CD4-positive, alpha-beta T cell (primary cell): ENCODE data around the gene SECISBP2L. TPM values are rescaled to one million over a fixed set of nuclear protein-coding genes. Genes with fewer than 3 reads are reported as not detected.

ENCODE experiments used
- ATAC-seq: fragments of 200-7000 bp; cut with Tn5 transposase; one replicate; pipeline ENCODE4 v1.10.0; 2022; ENCODE audit warnings: mild to moderate bottlenecking; ENCODE audit not compliant: poor library complexity
- CTCF ChIA-PET: fragments of 350-600 bp; sonication (Branson Sonifier 250); formaldehyde crosslinking; loops from one replicate; lab custom pipeline; 2021; ENCODE audit warnings: antibody characterized with exemption, inconsistent platforms; lab: Charles Lee
- POLR2A ChIA-PET: fragments of 350-600 bp; sonication (Branson Sonifier 250); formaldehyde crosslinking; loops from one replicate; lab custom pipeline; 2021; ENCODE audit warnings: antibody characterized with exemption, inconsistent platforms; lab: Charles Lee
- DNase-seq, 14 experiments: peaks; one replicate each; pipeline ENCODE4 v3.0.0-alpha.2; 2013 to 2020; ENCODE audit warnings: mixed read lengths in 2 of 14
- H3K27ac ChIP-seq, 2 donors: one replicate each; pipeline versions ENCODE4 v1.5.1 to v1.7.0; 2013; ENCODE audit warnings: low read length in 2 of 2, low read depth in 1 of 2, mild to moderate bottlenecking in 1 of 2
- H3K27me3 ChIP-seq, 2 experiments: 1 replicate in 1 of 2; 2 replicates in 1 of 2; pipeline versions ENCODE4 v1.6.1 to v1.7.0; 2013; ENCODE audit warnings: low read length in 2 of 2, control low read depth in 1 of 2, mild to moderate bottlenecking in 1 of 2, moderate library complexity in 1 of 2; ENCODE audit not compliant: insufficient read depth in 2 of 2, control insufficient read depth in 1 of 2
- H3K36me3 ChIP-seq: one replicate; pipeline ENCODE4 v1.6.1; 2013; ENCODE audit warnings: low read length, control low read depth; ENCODE audit not compliant: insufficient read depth
- H3K4me1 ChIP-seq: one replicate; pipeline ENCODE4 v1.6.1; 2013; ENCODE audit warnings: low read length, control low read depth; ENCODE audit not compliant: insufficient read depth
- H3K4me3 ChIP-seq: one replicate; pipeline ENCODE4 v1.5.1; 2013; ENCODE audit warnings: mild to moderate bottlenecking, low read length, moderate library complexity
- H3K9me3 ChIP-seq, 2 experiments: 1 replicate in 1 of 2; 2 replicates in 1 of 2; pipeline versions ENCODE4 v1.6.1 to v1.7.0; 2013; ENCODE audit warnings: low read length in 2 of 2, mild to moderate bottlenecking in 2 of 2, control low read depth in 1 of 2, moderate library complexity in 1 of 2; ENCODE audit not compliant: control insufficient read depth in 1 of 2, insufficient read depth in 1 of 2
- H3K27ac Mint-ChIP-seq: one replicate; pipeline ENCODE4 v1.8.0; 2020; ENCODE audit warnings: mixed read lengths
- H3K27me3 Mint-ChIP-seq: one replicate; pipeline ENCODE4 v1.8.0; 2021; ENCODE audit warnings: mixed read lengths
- H3K36me3 Mint-ChIP-seq: one replicate; pipeline ENCODE4 v1.8.0; 2021; ENCODE audit warnings: low read depth, mixed read lengths
- H3K4me1 Mint-ChIP-seq: one replicate; pipeline ENCODE4 v1.8.0; 2021; ENCODE audit warnings: low read depth, mixed read lengths
- H3K4me3 Mint-ChIP-seq: one replicate; pipeline ENCODE4 v1.8.0; 2020; ENCODE audit warnings: mild to moderate bottlenecking, mixed read lengths
- H3K9me3 Mint-ChIP-seq: one replicate; pipeline ENCODE4 v1.8.0; 2020; ENCODE audit warnings: mixed read lengths
- CTCF ChIP-seq: fragments of 200-600 bp; IDR thresholded peaks from one replicate; pipeline ENCODE4 v1.8.0; 2022; ENCODE audit warnings: antibody characterized with exemption, mild to moderate bottlenecking
- intact Hi-C, 2 experiments: fragments of 100-400 bp; cut with DNase I in 1 of 2; cut with micrococcal nuclease in 1 of 2; formaldehyde crosslinking; loops; one replicate each; pipeline versions ENCODE4 v1.15.1 to v1.9.0; 2023 to 2025; cut with DNase I, micrococcal nuclease
- total RNA-seq, 174 experiments: library from RNA in 2 of 174; stranded (reverse) in 2 of 174; gene quantifications; one replicate each; pipeline ENCODE4 v1.2.3 and lab custom pipeline; 2021 to 2026

Gene SECISBP2L
- total RNA-seq, 2 experiments from 2014 or later: 55.9 to 56.0 TPM

GRCh38 chr15:48999314-48999713 lies 46.9 kb downstream of the SECISBP2L start:
- no peak for TF ChIP-seq CTCF
- Mint-ChIP-seq H3K27ac (no peak overlapping the region), H3K36me3 (peaks cover 93% of the 10 kb centered on the region), H3K4me1 (no peaks in the 10 kb centered on the region), H3K9me3 (no peaks in the 10 kb centered on the region), H3K27me3 (no peaks in the 10 kb centered on the region), H3K4me3 (no peak overlapping the region)
- no peaks in the 10 kb centered on the region for H3K4me1 ChIP-seq
- ATAC-seq (no peak), DNase-seq (no peak)
- H3K9me3 ChIP-seq: no peaks in the 10 kb centered on the region
- H3K27ac ChIP-seq: no peak overlapping the region
- ChIA-PET CTCF (no interaction called here), POLR2A (no interaction called here)
- peaks cover 42% of the 10 kb centered on the region for H3K36me3 ChIP-seq
- intact Hi-C loops: no loop called here
- H3K4me3 ChIP-seq: no peak overlapping the region
- H3K27me3 ChIP-seq: no peaks in the 10 kb centered on the region

- H3K9me3 Mint-ChIP-seq: no peaks in the 10 kb centered on the region
- no peak overlapping the region for H3K27ac ChIP-seq
- H3K36me3 ChIP-seq: peaks cover 69% of the 10 kb centered on the region
- H3K27ac Mint-ChIP-seq: no peak overlapping the region
- no peaks in the 10 kb centered on the region for H3K4me1 Mint-ChIP-seq
- ATAC-seq (no peak), DNase-seq (no peak)
- H3K4me3 ChIP-seq: no peak overlapping the region
- H3K9me3 ChIP-seq: no peaks in the 10 kb centered on the region
- no peaks in the 10 kb centered on the region for H3K4me1 ChIP-seq
- H3K4me3 Mint-ChIP-seq: no peak overlapping the region
- no peak for TF ChIP-seq CTCF
- ChIA-PET POLR2A (no interaction called here), CTCF (no interaction called here)
- H3K27me3 ChIP-seq: no peaks in the 10 kb centered on the region
- peaks cover 90% of the 10 kb centered on the region for H3K36me3 Mint-ChIP-seq
- intact Hi-C loops: no loop called here
- H3K27me3 Mint-ChIP-seq: no peaks in the 10 kb centered on the region
Measured at GRCh38 chr15:48996276-48996675, 50.0 kb downstream of the SECISBP2L start.

GRCh38 chr15:48993380-48993779 lies 52.9 kb downstream of the SECISBP2L start:
- no peak for TF ChIP-seq CTCF
- H3K27me3 ChIP-seq: no peaks in the 10 kb centered on the region
- peaks cover 59% of the 10 kb centered on the region for H3K36me3 ChIP-seq
- CTCF ChIA-PET: interaction anchor here (1.4 kb wide), 1 partner anchor 17 kb away, joined by 6 read pairs; no protein-coding TSS in a partner anchor
- no peak overlapping the region for H3K4me3 Mint-ChIP-seq
- POLR2A ChIA-PET: no interaction called here
- peaks cover 79% of the 10 kb centered on the region for H3K36me3 Mint-ChIP-seq
- no peaks in the 10 kb centered on the region for H3K9me3 ChIP-seq
- no peak overlapping the region for H3K27ac ChIP-seq
- no peaks in the 10 kb centered on the region for H3K27me3 Mint-ChIP-seq
- H3K9me3 Mint-ChIP-seq: no peaks in the 10 kb centered on the region
- DNase-seq (no peak), ATAC-seq (no peak)
- intact Hi-C loops: no loop called here
- H3K4me1 Mint-ChIP-seq: no peaks in the 10 kb centered on the region
- H3K27ac Mint-ChIP-seq: no peak overlapping the region
- no peak overlapping the region for H3K4me3 ChIP-seq
- H3K4me1 ChIP-seq: no peaks in the 10 kb centered on the region
